ENCODE measurements around the gene AP5B1.
A peak's percentile ranks its signal among the peaks of the same experiment; 100 is the strongest.

The AP5B1 gene

DNA sequence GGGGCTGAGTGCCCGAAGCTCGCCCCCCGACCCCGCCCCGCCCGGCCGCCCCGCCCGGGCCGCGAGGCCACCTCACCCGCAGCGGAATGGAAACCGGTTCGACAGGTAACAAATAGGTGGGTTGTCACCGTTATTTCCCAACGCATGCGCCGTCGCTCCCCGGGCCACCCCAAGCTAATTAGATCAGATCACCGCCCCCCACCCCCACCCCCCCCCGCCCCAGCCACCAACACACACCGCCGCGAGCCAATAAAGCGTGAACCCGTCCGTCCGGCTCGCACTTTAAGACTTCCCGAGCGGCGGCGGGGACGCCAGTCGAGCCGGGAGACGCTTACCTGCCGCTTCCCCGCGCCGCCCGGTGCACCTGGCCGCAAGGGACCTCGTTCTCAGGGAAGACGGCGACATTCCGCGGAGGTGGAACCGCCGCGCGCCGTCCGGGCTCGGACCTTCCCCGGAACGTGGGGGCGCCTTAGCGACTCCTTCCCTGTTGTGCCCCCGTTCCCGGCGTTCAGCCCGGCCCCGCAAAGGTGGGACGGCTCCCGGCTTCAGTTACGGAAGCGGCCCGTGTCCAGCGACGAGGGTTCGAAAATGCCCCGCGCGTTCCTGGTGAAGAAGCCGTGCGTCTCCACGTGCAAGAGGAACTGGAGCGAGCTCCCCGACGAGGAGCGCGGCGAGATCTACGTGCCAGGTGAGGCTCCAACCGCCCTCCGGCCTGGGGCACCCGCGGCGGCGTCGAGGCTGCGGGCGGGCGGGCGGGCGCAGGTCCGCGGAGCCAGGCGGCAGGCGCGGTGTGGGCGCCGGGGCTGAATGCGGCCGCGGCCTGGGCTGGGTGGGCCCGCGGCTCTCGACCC, 6.2 kb upstream of the AP5B1 start, which contains the start of gene OVOL1:
Gene OVOL1, plus strand, starts transcription at position 278 of the 851 bp plus-strand sequence. Its CDS starts 311 bp downstream, at position 589.
- peaks cover 7 to 16% of the 10 kb centered on the region in 2 donors for H3K4me1 ChIP-seq (ENCODE audit: control insufficient read depth in 2 of 2, insufficient read depth in 1 of 2, low read depth in 1 of 2, low read length in 2 of 2)
- WGBS, 2 donors (ENCODE audit: extremely low coverage in 2 of 2, insufficient read length in 2 of 2, insufficient replicate concordance in 1 of 2) = no CpG with 5 or more reads among the region's 112 CpGs
- H4K8ac ChIP-seq (ENCODE audit: low read depth, low read length) = no peak within 1 kb of the TSS
- no peaks in the 10 kb centered on the region for H3K36me3 ChIP-seq (replicated peaks in 1 of 2; ENCODE audit: control insufficient read depth in 2 of 2, insufficient read depth in 2 of 2, low read length in 2 of 2)
- no peak within 1 kb of the TSS for H4K91ac ChIP-seq (ENCODE audit: low read depth, low read length, poor library complexity)
- H2BK15ac ChIP-seq (ENCODE audit: low read length) = peak within 1 kb of the TSS; percentile 67
- H2BK12ac ChIP-seq (ENCODE audit: low read length) = peak within 1 kb of the TSS; percentile 16
- H2BK5ac ChIP-seq (ENCODE audit: low read length) = no peak within 1 kb of the TSS
- H3K27ac ChIP-seq (replicated peaks; ENCODE audit: low read length) = no peak within 1 kb of the TSS
- no peak within 1 kb of the TSS for H2BK120ac ChIP-seq (ENCODE audit: low read depth, low read length)
- peaks cover 26 to 97% (median 60%) of the 10 kb centered on the region in 3 experiments for H3K27me3 ChIP-seq (ENCODE audit: control insufficient read depth in 3 of 3, insufficient read depth in 3 of 3, low read depth in 1 of 3, low read length in 3 of 3)
- DNase-seq (ENCODE audit: low spot score) = no peak
- peak within 1 kb of the TSS; percentile 52 for H3K4me2 ChIP-seq (ENCODE audit: insufficient read depth, low read length, poor library complexity, severe bottlenecking)
- no peak within 1 kb of the TSS for H3K4ac ChIP-seq (ENCODE audit: low read length)
- peaks cover 5% of the 10 kb centered on the region for H3K79me1 ChIP-seq (ENCODE audit: low read depth, low read length)
- peak within 1 kb of the TSS in 1 of 2 donors; percentile 17 for H3K4me3 ChIP-seq (ENCODE audit: low read length in 2 of 2)
- peak within 1 kb of the TSS; percentile 99 for H3K23ac ChIP-seq (ENCODE audit: low read depth, low read length, poor library complexity)
- peak within 1 kb of the TSS; percentile 82 for H3K14ac ChIP-seq (ENCODE audit: low read length)
- no peaks in the 10 kb centered on the region for H3K9me3 ChIP-seq (replicated peaks in 1 of 2; ENCODE audit: control insufficient read depth in 2 of 2, insufficient read depth in 1 of 2, low read depth in 1 of 2, low read length in 2 of 2)
- H3K9ac ChIP-seq (ENCODE audit: low read depth, low read length, poor library complexity) = no peak within 1 kb of the TSS
- peak within 1 kb of the TSS; percentile 75 for H2AFZ ChIP-seq (ENCODE audit: low read length)
- peak within 1 kb of the TSS; percentile 96 for H3K18ac ChIP-seq (ENCODE audit: low read length)
- peak within 1 kb of the TSS; percentile 73 for H2AK5ac ChIP-seq (ENCODE audit: low read depth, low read length)

DNA sequence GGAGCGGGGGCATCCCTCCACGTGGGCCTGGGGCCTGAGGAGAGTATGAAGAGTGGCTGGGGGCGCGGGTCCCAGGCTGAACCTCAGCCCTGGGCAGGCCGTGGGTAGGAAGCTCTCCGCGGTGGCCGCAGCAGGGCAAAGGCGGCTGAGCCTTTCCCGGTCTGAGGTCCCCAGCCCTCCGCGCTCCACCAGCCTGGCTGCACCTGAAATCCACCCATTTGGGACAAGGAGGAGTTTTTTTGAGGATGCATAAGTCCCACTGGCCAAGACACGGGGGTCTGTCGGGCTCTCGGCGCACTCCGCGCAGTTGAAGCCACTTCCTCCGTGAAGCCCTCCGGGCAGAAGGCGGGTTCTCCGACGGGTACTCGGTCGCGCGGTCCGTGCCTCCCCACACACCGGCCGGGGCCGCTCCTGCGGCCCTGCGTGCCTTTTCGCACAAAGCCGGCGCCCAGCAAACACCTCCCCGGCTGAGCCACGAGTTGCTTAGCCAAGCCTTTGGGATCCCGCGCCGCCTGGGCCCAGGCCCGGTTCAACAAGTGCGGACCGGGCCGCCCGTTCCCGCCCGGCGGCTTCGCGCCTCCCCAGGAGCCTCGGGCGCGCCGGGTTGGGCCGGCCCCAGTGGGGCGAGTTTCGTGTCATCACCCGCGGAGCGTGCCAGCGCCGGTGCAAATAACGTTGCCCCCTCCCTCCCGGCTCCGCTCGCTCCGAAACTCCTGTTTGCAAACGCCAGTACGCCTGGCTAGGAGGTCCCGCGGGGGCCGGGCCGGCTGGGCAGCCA, 5.4 kb upstream of the AP5B1 start:
- Histone ChIP-seq H2AFZ (ENCODE audit: low read length) (peak overlapping the region; percentile 49), H3K4me3 (ENCODE audit: low read length in 2 of 2) (no peak overlapping the region), H3K23ac (ENCODE audit: low read depth, low read length, poor library complexity) (peak overlapping the region; percentile 7), H3K27ac (replicated peaks; ENCODE audit: low read length) (no peak overlapping the region), H3K14ac (ENCODE audit: low read length) (peak overlapping the region; percentile 12), H2BK15ac (ENCODE audit: low read length) (peak overlapping the region; percentile 55), H3K4ac (ENCODE audit: low read length) (no peak overlapping the region), H3K27me3 (ENCODE audit: control insufficient read depth in 3 of 3, insufficient read depth in 3 of 3, low read depth in 1 of 3, low read length in 3 of 3) (peaks cover 26 to 96% (median 61%) of the 10 kb centered on the region in 3 experiments), H2BK5ac (ENCODE audit: low read length) (no peak overlapping the region), H3K18ac (ENCODE audit: low read length) (peak overlapping the region; percentile 71), H4K91ac (ENCODE audit: low read depth, low read length, poor library complexity) (no peak overlapping the region), H3K4me1 (ENCODE audit: control insufficient read depth in 2 of 2, insufficient read depth in 1 of 2, low read depth in 1 of 2, low read length in 2 of 2) (peaks cover 7 to 16% of the 10 kb centered on the region in 2 donors), H4K8ac (ENCODE audit: low read depth, low read length) (no peak overlapping the region), H3K9me3 (replicated peaks in 1 of 2; ENCODE audit: control insufficient read depth in 2 of 2, insufficient read depth in 1 of 2, low read depth in 1 of 2, low read length in 2 of 2) (no peaks in the 10 kb centered on the region), H2BK120ac (ENCODE audit: low read depth, low read length) (no peak overlapping the region), H3K4me2 (ENCODE audit: insufficient read depth, low read length, poor library complexity, severe bottlenecking) (peak overlapping the region; percentile 44), H3K79me1 (ENCODE audit: low read depth, low read length) (peaks cover 2% of the 10 kb centered on the region), H2AK5ac (ENCODE audit: low read depth, low read length) (peak overlapping the region; percentile 73), H3K9ac (ENCODE audit: low read depth, low read length, poor library complexity) (no peak overlapping the region), H3K36me3 (replicated peaks in 1 of 2; ENCODE audit: control insufficient read depth in 2 of 2, insufficient read depth in 2 of 2, low read length in 2 of 2) (no peaks in the 10 kb centered on the region), H2BK12ac (ENCODE audit: low read length) (no peak overlapping the region)
- no CpG with 5 or more reads among the region's 74 CpGs for WGBS, 2 donors (ENCODE audit: extremely low coverage in 2 of 2, insufficient read length in 2 of 2, insufficient replicate concordance in 1 of 2)
- no peak for DNase-seq (ENCODE audit: low spot score)

DNA sequence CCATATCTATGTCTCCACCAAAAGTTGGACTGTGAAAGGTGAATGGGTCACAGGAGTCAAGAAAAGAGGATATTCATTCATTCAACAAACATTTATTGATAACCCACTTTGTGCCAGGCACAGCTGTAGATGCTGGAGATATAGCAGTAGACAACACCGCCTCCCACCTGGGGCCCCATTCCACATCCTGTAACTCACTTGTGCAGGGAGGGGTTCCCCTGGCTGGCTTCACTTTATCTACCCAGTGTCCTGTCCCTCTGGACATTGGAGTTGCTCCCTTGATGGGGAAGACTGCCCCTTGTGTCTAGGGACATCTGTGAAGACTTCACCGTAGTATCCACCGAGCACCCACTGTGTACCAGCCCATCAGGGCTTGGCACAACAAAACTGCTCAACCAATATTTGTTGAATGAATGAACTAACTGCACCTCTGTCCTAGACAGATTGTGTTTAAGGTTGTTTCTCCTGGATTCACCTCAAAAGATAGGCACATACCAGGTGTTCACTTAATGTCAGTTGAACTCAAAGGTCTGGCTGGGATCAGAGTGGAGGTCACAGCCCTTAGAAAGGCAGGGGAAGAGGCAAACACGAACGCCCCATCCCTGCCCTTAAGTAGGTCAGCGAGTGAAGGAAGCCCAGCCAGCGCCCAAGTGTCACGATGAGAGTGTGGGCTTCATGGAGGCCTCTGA, 4.7 kb upstream of the AP5B1 start:
- Histone ChIP-seq H3K79me1 (ENCODE audit: low read depth, low read length) (peaks cover 2% of the 10 kb centered on the region), H3K18ac (ENCODE audit: low read length) (peak overlapping the region; percentile 2), H3K4me2 (ENCODE audit: insufficient read depth, low read length, poor library complexity, severe bottlenecking) (no peak overlapping the region), H3K23ac (ENCODE audit: low read depth, low read length, poor library complexity) (peak overlapping the region; percentile 7), H3K9ac (ENCODE audit: low read depth, low read length, poor library complexity) (no peak overlapping the region), H3K4me3 (ENCODE audit: low read length in 2 of 2) (no peak overlapping the region), H3K9me3 (replicated peaks in 1 of 2; ENCODE audit: control insufficient read depth in 2 of 2, insufficient read depth in 1 of 2, low read depth in 1 of 2, low read length in 2 of 2) (no peaks in the 10 kb centered on the region), H2BK15ac (ENCODE audit: low read length) (peak overlapping the region; percentile 55), H3K36me3 (replicated peaks in 1 of 2; ENCODE audit: control insufficient read depth in 2 of 2, insufficient read depth in 2 of 2, low read length in 2 of 2) (no peaks in the 10 kb centered on the region), H2AK5ac (ENCODE audit: low read depth, low read length) (peak overlapping the region; percentile 73), H2BK5ac (ENCODE audit: low read length) (no peak overlapping the region), H2AFZ (ENCODE audit: low read length) (no peak overlapping the region), H3K27me3 (ENCODE audit: control insufficient read depth in 3 of 3, insufficient read depth in 3 of 3, low read depth in 1 of 3, low read length in 3 of 3) (peaks cover 26 to 89% (median 61%) of the 10 kb centered on the region in 3 experiments), H3K4ac (ENCODE audit: low read length) (no peak overlapping the region), H4K8ac (ENCODE audit: low read depth, low read length) (no peak overlapping the region), H2BK120ac (ENCODE audit: low read depth, low read length) (no peak overlapping the region), H2BK12ac (ENCODE audit: low read length) (no peak overlapping the region), H3K4me1 (ENCODE audit: control insufficient read depth in 2 of 2, insufficient read depth in 1 of 2, low read depth in 1 of 2, low read length in 2 of 2) (peaks cover 7 to 16% of the 10 kb centered on the region in 2 donors), H4K91ac (ENCODE audit: low read depth, low read length, poor library complexity) (no peak overlapping the region), H3K27ac (replicated peaks; ENCODE audit: low read length) (no peak overlapping the region), H3K14ac (ENCODE audit: low read length) (no peak overlapping the region)
- WGBS, 2 donors (ENCODE audit: extremely low coverage in 2 of 2, insufficient read length in 2 of 2, insufficient replicate concordance in 1 of 2) = no CpG with 5 or more reads among the region's 8 CpGs
- DNase-seq (ENCODE audit: low spot score) = no peak
